ENCODE data around the gene CBX3. TPM values are rescaled to one million over a fixed set of nuclear protein-coding genes. Genes with fewer than 3 reads are reported as not detected.

CBX3 gene
- total and polyA plus RNA-seq, 10 of the 15 experiments (the other 5 are each of a cell fraction or from before 2014, with no cell fraction given): 153 to 307 (median 225) TPM

- no peak for TF ChIP-seq USF1 (IDR thresholded peaks at IDR 0.05; ENCODE audit: borderline replicate concordance, extremely low read length, insufficient read depth, low read depth, low read length)
- TF ChIP-seq, protein P1, sequence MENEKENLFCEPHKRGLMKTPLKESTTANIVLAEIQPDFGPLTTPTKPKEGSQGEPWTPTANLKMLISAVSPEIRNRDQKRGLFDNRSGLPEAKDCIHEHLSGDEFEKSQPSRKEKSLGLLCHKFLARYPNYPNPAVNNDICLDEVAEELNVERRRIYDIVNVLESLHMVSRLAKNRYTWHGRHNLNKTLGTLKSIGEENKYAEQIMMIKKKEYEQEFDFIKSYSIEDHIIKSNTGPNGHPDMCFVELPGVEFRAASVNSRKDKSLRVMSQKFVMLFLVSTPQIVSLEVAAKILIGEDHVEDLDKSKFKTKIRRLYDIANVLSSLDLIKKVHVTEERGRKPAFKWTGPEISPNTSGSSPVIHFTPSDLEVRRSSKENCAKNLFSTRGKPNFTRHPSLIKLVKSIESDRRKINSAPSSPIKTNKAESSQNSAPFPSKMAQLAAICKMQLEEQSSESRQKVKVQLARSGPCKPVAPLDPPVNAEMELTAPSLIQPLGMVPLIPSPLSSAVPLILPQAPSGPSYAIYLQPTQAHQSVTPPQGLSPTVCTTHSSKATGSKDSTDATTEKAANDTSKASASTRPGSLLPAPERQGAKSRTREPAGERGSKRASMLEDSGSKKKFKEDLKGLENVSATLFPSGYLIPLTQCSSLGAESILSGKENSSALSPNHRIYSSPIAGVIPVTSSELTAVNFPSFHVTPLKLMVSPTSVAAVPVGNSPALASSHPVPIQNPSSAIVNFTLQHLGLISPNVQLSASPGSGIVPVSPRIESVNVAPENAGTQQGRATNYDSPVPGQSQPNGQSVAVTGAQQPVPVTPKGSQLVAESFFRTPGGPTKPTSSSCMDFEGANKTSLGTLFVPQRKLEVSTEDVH (IDR thresholded peaks at IDR 0.05; ENCODE audit: low read depth, partially characterized antibody): no peak
- no peak for TF ChIP-seq CREM (IDR thresholded peaks at IDR 0.05; ENCODE audit: low read depth)
- TF ChIP-seq RBBP5 (conservative IDR thresholded peaks at IDR 0.05): no peak
- TF ChIP-seq ETV6 (conservative IDR thresholded peaks at IDR 0.05 in 1 of 2, IDR thresholded peaks at IDR 0.05 in 1 of 2; ENCODE audit: borderline replicate concordance in 1 of 2, low read depth in 1 of 2): no peak
- TF ChIP-seq NR2C1 (IDR thresholded peaks at IDR 0.05): no peak
- no peak for TF ChIP-seq IKZF1 (conservative IDR thresholded peaks at IDR 0.05)
- TF ChIP-seq BCL11A (IDR thresholded peaks at IDR 0.05; ENCODE audit: low read depth, low read length): no peak
- no peak for TF ChIP-seq RAD51 (IDR thresholded peaks at IDR 0.05)
Measured at GRCh38 chr7:26181474-26182227, 19.9 kb upstream of the CBX3 start (continued).

Data from GM12878 (cell line).